ENCODE measurements around the gene RAB12.

RAB12 gene

GRCh38 chr18:8684577-8684976, 75.3 kb downstream of the RAB12 start:
- no peak overlapping the region for H2AFZ ChIP-seq (ENCODE audit: low read length)
- TF ChIP-seq, protein P1, sequence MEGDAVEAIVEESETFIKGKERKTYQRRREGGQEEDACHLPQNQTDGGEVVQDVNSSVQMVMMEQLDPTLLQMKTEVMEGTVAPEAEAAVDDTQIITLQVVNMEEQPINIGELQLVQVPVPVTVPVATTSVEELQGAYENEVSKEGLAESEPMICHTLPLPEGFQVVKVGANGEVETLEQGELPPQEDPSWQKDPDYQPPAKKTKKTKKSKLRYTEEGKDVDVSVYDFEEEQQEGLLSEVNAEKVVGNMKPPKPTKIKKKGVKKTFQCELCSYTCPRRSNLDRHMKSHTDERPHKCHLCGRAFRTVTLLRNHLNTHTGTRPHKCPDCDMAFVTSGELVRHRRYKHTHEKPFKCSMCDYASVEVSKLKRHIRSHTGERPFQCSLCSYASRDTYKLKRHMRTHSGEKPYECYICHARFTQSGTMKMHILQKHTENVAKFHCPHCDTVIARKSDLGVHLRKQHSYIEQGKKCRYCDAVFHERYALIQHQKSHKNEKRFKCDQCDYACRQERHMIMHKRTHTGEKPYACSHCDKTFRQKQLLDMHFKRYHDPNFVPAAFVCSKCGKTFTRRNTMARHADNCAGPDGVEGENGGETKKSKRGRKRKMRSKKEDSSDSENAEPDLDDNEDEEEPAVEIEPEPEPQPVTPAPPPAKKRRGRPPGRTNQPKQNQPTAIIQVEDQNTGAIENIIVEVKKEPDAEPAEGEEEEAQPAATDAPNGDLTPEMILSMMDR (conservative IDR thresholded peaks at IDR 0.05; ENCODE audit: low read length) = no peak
- no peak for TF ChIP-seq EZH2phosphoT487 (IDR thresholded peaks at IDR 0.05; ENCODE audit: borderline replicate concordance)
- no peak overlapping the region for H3K4me3 ChIP-seq (ENCODE audit: low read length, poor library complexity, severe bottlenecking)
- H3K9me2 ChIP-seq (replicated peaks; ENCODE audit: low read depth, low read length) = no peaks in the 10 kb centered on the region
- no peak overlapping the region for H3K4me2 ChIP-seq (ENCODE audit: low read depth, low read length, poor library complexity, severe bottlenecking)
- H3K9me3 ChIP-seq (ENCODE audit: insufficient read depth, low read depth, low read length) = no peaks in the 10 kb centered on the region
- H3K9ac ChIP-seq (ENCODE audit: low read depth, low read length, poor library complexity, severe bottlenecking) = no peak overlapping the region
- no peaks in the 10 kb centered on the region for H3K79me2 ChIP-seq (ENCODE audit: insufficient read depth, low read length)
- H3K27me3 ChIP-seq (ENCODE audit: insufficient read depth, low read length, poor library complexity, severe bottlenecking) = no peaks in the 10 kb centered on the region
- H4K20me1 ChIP-seq (ENCODE audit: insufficient read depth, low read length, poor library complexity, severe bottlenecking) = no peaks in the 10 kb centered on the region
- H3K36me3 ChIP-seq (ENCODE audit: insufficient read depth, low read length) = no peaks in the 10 kb centered on the region
- H3F3A ChIP-seq (ENCODE audit: low read depth) = no peaks in the 10 kb centered on the region
- H3K4me1 ChIP-seq (ENCODE audit: insufficient read depth, low read length, poor library complexity, severe bottlenecking) = no peaks in the 10 kb centered on the region

GRCh38 chr18:8685141-8685913, 76.1 kb downstream of the RAB12 start:
- Histone ChIP-seq H3K36me3 (ENCODE audit: insufficient read depth, low read length) (no peaks in the 10 kb centered on the region), H2AFZ (ENCODE audit: low read length) (no peak overlapping the region), H3K9ac (ENCODE audit: low read depth, low read length, poor library complexity, severe bottlenecking) (no peak overlapping the region), H3K9me2 (replicated peaks; ENCODE audit: low read depth, low read length) (no peaks in the 10 kb centered on the region), H3K4me3 (ENCODE audit: low read length, poor library complexity, severe bottlenecking) (no peak overlapping the region), H3K4me2 (ENCODE audit: low read depth, low read length, poor library complexity, severe bottlenecking) (no peak overlapping the region), H4K20me1 (ENCODE audit: insufficient read depth, low read length, poor library complexity, severe bottlenecking) (no peaks in the 10 kb centered on the region), H3F3A (ENCODE audit: low read depth) (no peaks in the 10 kb centered on the region), H3K27me3 (ENCODE audit: insufficient read depth, low read length, poor library complexity, severe bottlenecking) (no peaks in the 10 kb centered on the region), H3K4me1 (ENCODE audit: insufficient read depth, low read length, poor library complexity, severe bottlenecking) (no peaks in the 10 kb centered on the region), H3K79me2 (ENCODE audit: insufficient read depth, low read length) (no peaks in the 10 kb centered on the region), H3K9me3 (ENCODE audit: insufficient read depth, low read depth, low read length) (no peaks in the 10 kb centered on the region)
- TF ChIP-seq, protein P1 (conservative IDR thresholded peaks at IDR 0.05; ENCODE audit: low read length) = no peak
- no peak for TF ChIP-seq EZH2phosphoT487 (IDR thresholded peaks at IDR 0.05; ENCODE audit: borderline replicate concordance)

GRCh38 chr18:8685914-8686216, 76.6 kb downstream of the RAB12 start:
- Histone ChIP-seq H3F3A (ENCODE audit: low read depth) (no peaks in the 10 kb centered on the region), H3K9me3 (ENCODE audit: insufficient read depth, low read depth, low read length) (no peaks in the 10 kb centered on the region), H2AFZ (ENCODE audit: low read length) (no peak overlapping the region), H3K27me3 (ENCODE audit: insufficient read depth, low read length, poor library complexity, severe bottlenecking) (no peaks in the 10 kb centered on the region), H4K20me1 (ENCODE audit: insufficient read depth, low read length, poor library complexity, severe bottlenecking) (no peaks in the 10 kb centered on the region), H3K79me2 (ENCODE audit: insufficient read depth, low read length) (no peaks in the 10 kb centered on the region), H3K4me1 (ENCODE audit: insufficient read depth, low read length, poor library complexity, severe bottlenecking) (no peaks in the 10 kb centered on the region), H3K9ac (ENCODE audit: low read depth, low read length, poor library complexity, severe bottlenecking) (no peak overlapping the region), H3K4me3 (ENCODE audit: low read length, poor library complexity, severe bottlenecking) (no peak overlapping the region), H3K36me3 (ENCODE audit: insufficient read depth, low read length) (no peaks in the 10 kb centered on the region), H3K9me2 (replicated peaks; ENCODE audit: low read depth, low read length) (no peaks in the 10 kb centered on the region), H3K4me2 (ENCODE audit: low read depth, low read length, poor library complexity, severe bottlenecking) (no peak overlapping the region)
- no peak for TF ChIP-seq EZH2phosphoT487 (IDR thresholded peaks at IDR 0.05; ENCODE audit: borderline replicate concordance)

DNA sequence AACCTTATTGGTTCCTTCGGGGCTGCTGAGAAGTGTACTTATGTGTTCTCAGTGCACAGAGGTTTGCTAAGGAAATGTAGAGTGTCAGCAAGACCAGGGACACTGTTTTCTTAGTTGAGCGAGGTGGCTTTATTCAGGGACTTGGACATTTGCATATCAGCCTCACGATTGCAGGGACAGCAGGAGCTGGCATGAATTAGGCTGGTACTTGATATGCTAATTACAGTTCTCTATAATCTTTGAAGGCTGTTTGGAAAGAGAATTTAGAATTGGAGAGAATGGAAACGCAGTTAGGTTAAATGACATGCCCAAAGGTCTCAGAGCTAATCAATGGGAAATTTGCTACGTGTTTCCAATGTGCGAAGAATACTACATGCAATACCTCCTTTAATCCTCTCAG, 77.4 kb downstream of the RAB12 start:
- Histone ChIP-seq H3K79me2 (ENCODE audit: insufficient read depth, low read length) (no peaks in the 10 kb centered on the region), H3K4me1 (ENCODE audit: insufficient read depth, low read length, poor library complexity, severe bottlenecking) (no peaks in the 10 kb centered on the region), H3K9me2 (replicated peaks; ENCODE audit: low read depth, low read length) (no peaks in the 10 kb centered on the region), H3K9me3 (ENCODE audit: insufficient read depth, low read depth, low read length) (no peaks in the 10 kb centered on the region), H3K36me3 (ENCODE audit: insufficient read depth, low read length) (no peaks in the 10 kb centered on the region), H3K4me3 (ENCODE audit: low read length, poor library complexity, severe bottlenecking) (no peak overlapping the region), H3K27me3 (ENCODE audit: insufficient read depth, low read length, poor library complexity, severe bottlenecking) (no peaks in the 10 kb centered on the region), H3F3A (ENCODE audit: low read depth) (no peaks in the 10 kb centered on the region), H3K9ac (ENCODE audit: low read depth, low read length, poor library complexity, severe bottlenecking) (no peak overlapping the region), H4K20me1 (ENCODE audit: insufficient read depth, low read length, poor library complexity, severe bottlenecking) (no peaks in the 10 kb centered on the region), H2AFZ (ENCODE audit: low read length) (no peak overlapping the region), H3K4me2 (ENCODE audit: low read depth, low read length, poor library complexity, severe bottlenecking) (no peak overlapping the region)
- TF ChIP-seq, protein P1 (conservative IDR thresholded peaks at IDR 0.05; ENCODE audit: low read length) = no peak
- TF ChIP-seq EZH2phosphoT487 (IDR thresholded peaks at IDR 0.05; ENCODE audit: borderline replicate concordance) = no peak

Measured in Loucy (cell line).